Measurements from ENCODE around the gene BPIFA2. TPM values are rescaled to one million over a fixed set of nuclear protein-coding genes. Genes with fewer than 3 reads are reported as not detected.

Gene BPIFA2
- total RNA-seq, 8 experiments from 2014 or later: not detected

GRCh38 chr20:33188421-33188820 lies 20.5 kb downstream of the BPIFA2 start:
- Histone ChIP-seq H3K27ac (no peak overlapping the region), H3K4me1 (replicated peaks in 1 of 2) (no peaks in the 10 kb centered on the region), H3K4me3 (no peak overlapping the region)
- in situ Hi-C loops (cut with MboI; ENCODE audit: low pct_unique_long_range_greater_than_20kb in 2 of 9, low sequenced_read_pairs in 9 of 9, unreplicated experiment in 9 of 9): no loop called here
- no peak for ATAC-seq (replicated peaks in 6 of 8)
- 31 to 94% (median 74%) methylated on average over 2 to 8 of the region's 9 CpGs for WGBS, 10 experiments

GRCh38 chr20:33191484-33191883 lies 23.5 kb downstream of the BPIFA2 start:
- Histone ChIP-seq H3K27ac (no peak overlapping the region), H3K4me3 (no peak overlapping the region), H3K4me1 (replicated peaks in 1 of 2) (no peaks in the 10 kb centered on the region)
- no peak for ATAC-seq (replicated peaks in 6 of 8)
- 0 to 56% (median 38%) methylated on average over 2 to 3 of the region's 3 CpGs for WGBS, 10 experiments
- in situ Hi-C loops (cut with MboI; ENCODE audit: low pct_unique_long_range_greater_than_20kb in 2 of 9, low sequenced_read_pairs in 9 of 9, unreplicated experiment in 9 of 9): no loop called here

DNA sequence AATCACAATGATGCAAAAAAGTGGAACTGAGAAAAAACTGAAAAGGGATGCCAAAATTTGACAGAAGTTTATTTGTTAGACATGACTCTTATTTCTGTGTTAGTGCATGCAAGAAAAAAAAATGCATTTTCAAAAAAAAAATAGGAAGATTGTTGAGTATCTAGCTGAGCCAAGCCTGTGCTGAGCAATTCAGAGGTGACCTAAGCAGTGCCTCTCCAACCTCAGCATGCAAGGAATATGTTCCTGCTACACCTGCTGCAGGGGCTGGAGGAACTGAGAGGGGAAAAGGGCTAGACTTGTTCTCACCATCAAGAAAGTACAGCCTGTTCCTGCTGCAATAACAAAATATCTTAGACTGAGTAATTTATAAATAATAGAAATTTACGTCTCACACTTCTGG lies 24.0 kb downstream of the BPIFA2 start:
- Histone ChIP-seq H3K27ac (no peak overlapping the region), H3K4me3 (no peak overlapping the region), H3K4me1 (replicated peaks in 1 of 2) (no peaks in the 10 kb centered on the region)
- in situ Hi-C loops (cut with MboI; ENCODE audit: low pct_unique_long_range_greater_than_20kb in 2 of 9, low sequenced_read_pairs in 9 of 9, unreplicated experiment in 9 of 9): no loop called here
- 0 to 100% (median 60%) methylated on average over 1 of the region's 1 CpG; no CpG with 5 or more reads in 4 of the 10 experiments for whole genome bisulfite sequencing, 10 experiments
- ATAC-seq (replicated peaks in 6 of 8): no peak

- no peaks in the 10 kb centered on the region for H3K4me1 ChIP-seq (replicated peaks in 1 of 2)
- H3K4me3 ChIP-seq: no peak overlapping the region
- H3K27ac ChIP-seq: no peak overlapping the region
- in situ Hi-C loops (cut with MboI; ENCODE audit: low pct_unique_long_range_greater_than_20kb in 2 of 9, low sequenced_read_pairs in 9 of 9, unreplicated experiment in 9 of 9): no loop called here
- no peak for ATAC-seq (replicated peaks in 6 of 8)
- 0 to 95% (median 43%) methylated on average over 1 to 5 of the region's 8 CpGs; no CpG with 5 or more reads in 4 of the 10 experiments for WGBS, 10 experiments
These were observed 25.0 kb downstream of the BPIFA2 start for GRCh38 chr20:33192912-33193501.

DNA sequence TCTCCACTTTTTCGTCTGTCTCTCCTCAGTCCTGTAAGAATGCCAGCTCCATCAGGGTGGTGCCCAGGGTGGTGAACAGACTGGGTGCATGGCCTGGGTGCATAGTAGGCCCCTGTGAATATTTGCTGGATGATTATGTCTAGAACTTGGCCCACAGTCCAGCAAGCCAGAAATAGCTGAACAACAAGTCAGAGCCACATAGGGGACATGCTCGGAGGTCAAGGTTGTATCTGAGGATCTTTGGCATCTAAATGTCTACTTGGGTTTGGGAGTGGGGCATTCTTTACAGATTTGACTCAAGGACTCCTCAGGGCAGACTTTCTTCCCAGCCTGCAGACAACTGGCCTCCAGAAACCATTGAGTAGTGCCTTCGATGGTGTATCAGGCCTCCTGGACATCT lies 31.1 kb downstream of the BPIFA2 start:
- Histone ChIP-seq H3K4me3 (no peak overlapping the region), H3K4me1 (replicated peaks in 1 of 2) (no peaks in the 10 kb centered on the region), H3K27ac (no peak overlapping the region)
- 20 to 74% (median 38%) methylated on average over 1 to 3 of the region's 3 CpGs; no CpG with 5 or more reads in 4 of the 10 experiments for WGBS, 10 experiments
- no peak for ATAC-seq (replicated peaks in 6 of 8)
- in situ Hi-C loops (cut with MboI; ENCODE audit: low pct_unique_long_range_greater_than_20kb in 2 of 9, low sequenced_read_pairs in 9 of 9, unreplicated experiment in 9 of 9): no loop called here

GRCh38 chr20:33202451-33202850 lies 34.5 kb downstream of the BPIFA2 start:
- in situ Hi-C loops (cut with MboI; ENCODE audit: low pct_unique_long_range_greater_than_20kb in 2 of 9, low sequenced_read_pairs in 9 of 9, unreplicated experiment in 9 of 9): no loop called here
- WGBS, 10 experiments: 0 to 80% (median 28%) methylated on average over 1 to 4 of the region's 4 CpGs
- no peak for ATAC-seq (replicated peaks in 6 of 8)
- Histone ChIP-seq H3K4me3 (no peak overlapping the region), H3K4me1 (replicated peaks in 1 of 2) (no peaks in the 10 kb centered on the region), H3K27ac (no peak overlapping the region)

DNA sequence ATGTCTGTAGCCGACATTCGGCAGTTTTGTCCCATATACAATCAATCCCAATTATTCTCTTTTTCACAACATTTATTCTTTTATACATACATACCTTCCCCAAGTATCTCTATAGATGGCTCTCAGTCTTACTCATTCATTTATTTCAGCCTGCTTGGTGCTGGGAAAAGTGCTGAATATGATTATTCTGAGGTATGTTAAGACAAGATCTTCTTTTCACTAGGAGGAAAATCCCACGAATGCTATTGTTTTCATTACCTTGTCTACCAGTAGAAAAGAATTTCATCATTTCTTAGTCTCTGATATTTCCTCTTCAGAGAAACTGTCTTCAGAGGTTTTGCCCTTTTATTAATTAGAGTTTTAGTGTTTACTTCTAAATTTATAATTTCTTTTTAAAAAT lies 35.5 kb downstream of the BPIFA2 start:
- ATAC-seq (replicated peaks in 6 of 8): no peak
- in situ Hi-C loops (cut with MboI; ENCODE audit: low pct_unique_long_range_greater_than_20kb in 2 of 9, low sequenced_read_pairs in 9 of 9, unreplicated experiment in 9 of 9): no loop called here
- H3K4me1 ChIP-seq (replicated peaks in 1 of 2): no peaks in the 10 kb centered on the region
- H3K27ac ChIP-seq: no peak overlapping the region
- 0 to 91% (median 65%) methylated on average over 1 to 3 of the region's 3 CpGs for WGBS, 10 experiments
- H3K4me3 ChIP-seq: no peak overlapping the region

- in situ Hi-C loops (cut with MboI; ENCODE audit: low pct_unique_long_range_greater_than_20kb in 2 of 9, low sequenced_read_pairs in 9 of 9, unreplicated experiment in 9 of 9): no loop called here
- H3K27ac ChIP-seq: no peak overlapping the region
- no peak overlapping the region for H3K4me3 ChIP-seq
- no peaks in the 10 kb centered on the region for H3K4me1 ChIP-seq (replicated peaks in 1 of 2)
- WGBS, 10 experiments: 0 to 21% (median 4%) methylated on average over 1 to 13 of the region's 13 CpGs; no CpG with 5 or more reads in 2 of the 10 experiments
- ATAC-seq (replicated peaks in 6 of 8): peak in 5 of 8 experiments; percentile 40 to 90 (median 88)
These were observed 41.8 kb downstream of the BPIFA2 start for GRCh38 chr20:33209789-33210188.

DNA sequence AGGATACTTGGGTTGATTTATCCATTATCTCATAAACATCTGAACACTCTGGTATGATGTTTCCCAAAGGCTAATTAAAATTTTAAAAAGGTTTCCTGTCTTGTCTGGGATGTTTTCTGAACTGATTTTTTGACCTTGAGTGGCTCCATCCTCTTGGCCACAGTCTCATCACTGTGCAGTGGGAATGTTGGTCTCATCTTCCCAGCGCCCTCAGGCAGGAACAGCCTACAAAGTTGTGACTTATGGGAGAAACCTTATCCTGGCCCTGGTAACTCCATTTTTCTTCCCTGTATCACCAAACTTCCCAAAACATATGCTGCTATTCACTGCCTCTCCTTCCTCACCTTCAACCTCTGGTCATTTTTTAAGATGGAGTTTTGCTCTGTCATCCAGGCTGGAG lies 42.4 kb downstream of the BPIFA2 start:
- H3K4me3 ChIP-seq: no peak overlapping the region
- H3K27ac ChIP-seq: no peak overlapping the region
- WGBS, 10 experiments: 0 to 67% (median 38%) methylated on average over 1 of the region's 1 CpG; no CpG with 5 or more reads in 5 of the 10 experiments
- no peaks in the 10 kb centered on the region for H3K4me1 ChIP-seq (replicated peaks in 1 of 2)
- in situ Hi-C loops (cut with MboI; ENCODE audit: low pct_unique_long_range_greater_than_20kb in 2 of 9, low sequenced_read_pairs in 9 of 9, unreplicated experiment in 9 of 9): no loop called here
- no peak for ATAC-seq (replicated peaks in 6 of 8)

GRCh38 chr20:33211817-33212424 lies 44.0 kb downstream of the BPIFA2 start:
- no peak overlapping the region for H3K4me3 ChIP-seq
- H3K4me1 ChIP-seq (replicated peaks in 1 of 2): no peaks in the 10 kb centered on the region
- peak; percentile 52 to 79 (median 70) for ATAC-seq (replicated peaks in 6 of 8)
- 0 to 5% (median 0%) methylated on average over 1 to 5 of the region's 5 CpGs; no CpG with 5 or more reads in 3 of the 10 experiments for WGBS, 10 experiments
- H3K27ac ChIP-seq: no peak overlapping the region
- in situ Hi-C loops (cut with MboI; ENCODE audit: low pct_unique_long_range_greater_than_20kb in 2 of 9, low sequenced_read_pairs in 9 of 9, unreplicated experiment in 9 of 9): no loop called here

DNA sequence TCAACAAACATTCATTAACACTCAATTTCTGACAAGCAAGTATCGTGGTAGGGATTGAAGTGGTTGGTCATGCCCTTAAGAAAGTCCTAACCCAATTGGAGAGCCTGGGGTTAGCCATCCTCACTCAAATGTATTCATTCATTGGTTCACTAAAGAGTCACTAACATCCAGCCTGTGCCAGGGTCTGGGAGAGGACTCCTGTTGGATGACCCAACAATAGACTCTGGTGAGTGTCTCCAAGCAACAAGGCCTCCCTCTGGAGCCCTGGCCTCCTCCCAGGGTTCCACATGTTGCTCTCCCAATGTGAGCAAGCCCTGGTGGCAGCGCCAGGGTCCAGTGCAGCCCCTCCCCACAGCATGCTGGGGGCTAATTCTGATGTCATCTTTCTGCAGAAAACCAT lies 49.1 kb downstream of the BPIFA2 start, which contains the start of gene BPIFA3:
BPIFA3 (plus strand) TSS at position 301 of the 400 bp plus-strand sequence. CDS start 185 bp downstream, outside the sequence.
- Histone ChIP-seq H3K27ac (no peak within 1 kb of the TSS), H3K4me3 (no peak within 1 kb of the TSS), H3K4me1 (replicated peaks in 1 of 2) (no peaks in the 10 kb centered on the region)
- WGBS, 10 experiments: 0 to 83% (median 53%) methylated on average over 1 to 2 of the region's 2 CpGs; no CpG with 5 or more reads in 4 of the 10 experiments
- no peak for ATAC-seq (replicated peaks in 6 of 8)
- in situ Hi-C loops (cut with MboI; ENCODE audit: low pct_unique_long_range_greater_than_20kb in 2 of 9, low sequenced_read_pairs in 9 of 9, unreplicated experiment in 9 of 9): no loop called here

DNA sequence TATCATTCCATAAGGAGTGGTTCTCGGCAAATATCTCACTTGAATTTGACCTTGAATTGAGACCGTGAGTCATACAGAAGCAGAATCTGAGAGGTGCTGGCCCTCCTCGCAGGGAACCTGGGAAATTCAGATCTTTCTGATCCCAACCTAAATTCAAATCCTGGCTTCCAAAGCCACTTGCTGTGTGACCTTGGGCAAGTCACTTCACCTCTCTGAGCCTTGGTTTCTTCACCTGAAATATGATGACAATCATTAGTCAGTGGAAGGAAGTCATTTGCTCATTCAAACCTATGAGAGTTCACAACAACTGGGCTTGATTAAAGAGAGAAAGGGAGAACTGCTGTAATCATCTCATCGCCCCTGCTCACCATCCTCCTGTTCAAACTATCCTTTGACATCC lies 56.4 kb downstream of the BPIFA2 start:
- H3K4me1 ChIP-seq (replicated peaks in 1 of 2): no peaks in the 10 kb centered on the region
- 45 to 100% (median 74%) methylated on average over 1 to 3 of the region's 4 CpGs; no CpG with 5 or more reads in 2 of the 10 experiments for WGBS, 10 experiments
- H3K4me3 ChIP-seq: no peak overlapping the region
- in situ Hi-C loops (cut with MboI; ENCODE audit: low pct_unique_long_range_greater_than_20kb in 2 of 9, low sequenced_read_pairs in 9 of 9, unreplicated experiment in 9 of 9): no loop called here
- H3K27ac ChIP-seq: no peak overlapping the region
- no peak for ATAC-seq (replicated peaks in 6 of 8)

GRCh38 chr20:33229843-33230242 lies 61.9 kb downstream of the BPIFA2 start:
- no peak for ATAC-seq (replicated peaks in 6 of 8)

More at GRCh38 chr20:33229843-33230242, 61.9 kb downstream of the BPIFA2 start:
- in situ Hi-C loops (cut with MboI; ENCODE audit: low pct_unique_long_range_greater_than_20kb in 2 of 9, low sequenced_read_pairs in 9 of 9, unreplicated experiment in 9 of 9): no loop called here
- 6 to 75% (median 41%) methylated on average over 1 to 6 of the region's 6 CpGs; no CpG with 5 or more reads in 4 of the 10 experiments for WGBS, 10 experiments
- H3K27ac ChIP-seq: no peak overlapping the region
- H3K4me3 ChIP-seq: no peak overlapping the region
- no peaks in the 10 kb centered on the region for H3K4me1 ChIP-seq (replicated peaks in 1 of 2)
